GM21526 (cell line): ENCODE measurements around the gene C20orf204.
"Not testable (repeated sequence)": the region's sequence is repeated elsewhere in the genome, so short reads cannot be mapped to it uniquely, and the experiment has no call there.

ENCODE experiments used
- ATAC-seq: cut with Tn5 transposase; IDR thresholded peaks from one replicate; pipeline ENCODE4 v1.9.1; 2021; ENCODE audit warnings: moderate library complexity; ENCODE audit not compliant: unreplicated experiment, low FRiP score

The C20orf204 gene, protein sequence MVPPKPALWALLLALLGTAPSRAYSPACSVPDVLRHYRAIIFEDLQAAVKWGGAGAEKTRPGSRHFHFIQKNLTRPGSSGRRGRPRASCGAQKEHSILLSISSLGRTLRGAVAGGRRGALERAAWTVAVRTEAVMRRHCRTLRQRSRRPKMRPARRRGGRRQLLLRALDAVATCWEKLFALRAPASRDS

DNA sequence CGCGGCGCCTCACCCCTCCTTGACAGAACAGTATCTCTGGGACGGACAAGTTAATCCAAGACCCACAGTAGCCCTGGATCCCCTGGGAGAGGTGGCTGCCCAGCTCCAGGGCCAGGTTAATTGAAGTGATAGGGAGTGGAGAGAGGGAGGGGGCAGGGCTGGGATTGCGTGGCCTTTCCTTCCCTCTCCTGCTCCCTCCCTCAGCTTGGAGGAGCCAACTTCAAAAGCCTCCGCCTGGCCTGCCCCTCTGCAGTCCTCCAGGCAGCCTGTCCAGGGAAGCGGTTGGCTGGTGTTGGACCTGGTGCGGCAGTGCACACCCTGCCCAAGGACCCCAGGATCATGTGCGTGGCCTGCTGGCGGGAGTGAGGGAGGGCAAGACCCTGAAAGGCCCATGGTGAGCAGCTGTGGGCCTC, at the start of gene C20orf204:
C20orf204 (plus strand) TSS at position 250 of the 413 bp plus-strand sequence; CDS start at position 392, 142 bp downstream.
- ATAC-seq: no peak

DNA sequence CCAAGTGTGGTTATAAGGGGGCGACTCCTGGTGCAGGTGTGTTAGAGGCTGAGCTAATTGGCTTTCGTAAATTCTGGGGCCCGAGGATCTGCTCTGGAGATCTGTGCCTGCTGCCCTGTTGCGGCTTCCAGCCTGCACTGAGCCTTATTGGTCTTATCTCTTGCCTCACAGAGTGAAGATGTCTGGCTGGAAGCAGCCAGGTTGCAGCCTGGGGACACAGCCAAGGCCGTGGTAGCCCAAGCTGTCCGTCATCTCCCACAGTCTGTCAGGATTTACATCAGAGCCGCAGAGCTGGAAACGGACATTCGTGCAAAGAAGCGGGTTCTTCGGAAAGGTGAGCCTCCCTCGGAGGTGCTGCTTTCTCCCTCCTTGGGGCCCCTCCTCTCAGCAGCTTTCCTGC, 35.1 kb upstream of the C20orf204 start:
- no peak for ATAC-seq

DNA sequence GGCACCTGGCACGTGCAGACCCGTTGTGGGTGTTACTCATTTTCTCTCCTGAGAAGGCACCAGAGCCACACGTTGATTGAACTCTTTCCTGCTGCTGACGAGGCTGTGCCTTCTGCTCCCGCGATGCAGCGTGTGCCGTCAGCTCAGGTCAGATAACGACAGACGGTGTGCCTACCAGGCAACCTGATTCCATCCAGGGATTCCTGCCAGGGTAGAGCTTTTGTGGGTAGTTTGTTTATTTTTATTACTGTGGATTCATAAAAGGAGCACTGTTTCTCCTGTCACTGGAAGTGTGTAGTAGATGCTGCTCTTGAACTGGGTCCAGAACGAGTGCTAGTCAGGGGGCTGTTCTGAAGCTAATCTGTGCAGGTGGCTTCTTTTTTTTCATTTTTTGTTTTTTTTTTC, 34.4 kb upstream of the C20orf204 start:
- no peak for ATAC-seq

DNA sequence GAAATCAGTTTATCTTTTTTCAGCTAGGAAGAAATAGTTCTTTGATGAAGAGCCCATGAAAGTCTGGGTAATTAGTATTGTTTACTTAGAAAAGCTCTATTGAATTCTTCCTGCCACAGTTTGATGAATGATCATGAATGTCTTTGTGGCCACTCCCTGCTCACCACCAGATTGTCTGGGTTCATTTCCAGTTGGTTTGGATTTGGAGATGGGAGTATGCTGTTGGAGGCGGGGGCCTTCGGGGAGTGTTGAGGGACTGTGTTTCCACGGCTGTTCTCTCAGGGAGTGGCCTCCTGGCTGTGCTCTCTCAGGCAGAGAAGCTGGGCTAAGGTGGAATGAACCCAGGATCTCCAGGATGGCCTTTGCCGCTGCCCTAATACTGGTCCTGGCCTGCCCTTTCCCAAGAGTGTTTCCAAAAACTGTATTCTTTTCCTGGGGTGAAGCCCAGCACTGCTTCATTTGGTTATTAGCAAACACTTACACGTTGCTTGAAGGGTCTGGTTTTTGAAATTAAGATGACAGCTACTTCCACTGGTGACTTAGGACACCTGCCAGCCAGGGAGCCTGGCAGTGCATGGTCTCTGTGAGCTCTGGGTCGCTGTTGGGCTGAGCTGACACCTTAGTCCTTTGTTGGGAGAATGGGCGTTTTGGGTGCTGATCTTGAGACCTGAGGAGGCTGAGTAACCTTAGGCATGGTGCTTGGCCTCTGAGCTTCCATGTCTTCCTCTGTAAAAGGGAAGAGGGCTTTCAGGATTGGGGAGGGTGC, 31.8 kb upstream of the C20orf204 start:
- no peak for ATAC-seq

DNA sequence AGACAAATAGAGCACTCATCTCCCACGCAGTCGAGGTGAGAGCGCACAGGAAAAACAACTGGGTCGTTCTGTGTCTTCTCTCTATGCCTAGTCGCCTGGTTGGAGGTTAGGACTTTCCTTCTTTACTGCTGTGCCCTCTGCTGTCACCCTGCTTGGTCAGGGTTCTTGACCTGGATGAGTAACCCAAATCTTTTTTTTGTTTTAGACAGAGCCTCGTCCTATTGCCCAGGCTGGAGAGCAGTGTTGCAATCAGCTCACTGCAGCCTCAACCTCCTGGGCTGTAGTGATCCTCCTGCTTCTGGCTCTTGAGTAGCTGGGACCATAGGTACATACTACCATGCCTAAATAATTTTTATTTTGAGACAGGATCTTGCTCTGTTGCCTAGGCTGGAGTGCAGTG, 30.6 kb upstream of the C20orf204 start:
- ATAC-seq: no peak

DNA sequence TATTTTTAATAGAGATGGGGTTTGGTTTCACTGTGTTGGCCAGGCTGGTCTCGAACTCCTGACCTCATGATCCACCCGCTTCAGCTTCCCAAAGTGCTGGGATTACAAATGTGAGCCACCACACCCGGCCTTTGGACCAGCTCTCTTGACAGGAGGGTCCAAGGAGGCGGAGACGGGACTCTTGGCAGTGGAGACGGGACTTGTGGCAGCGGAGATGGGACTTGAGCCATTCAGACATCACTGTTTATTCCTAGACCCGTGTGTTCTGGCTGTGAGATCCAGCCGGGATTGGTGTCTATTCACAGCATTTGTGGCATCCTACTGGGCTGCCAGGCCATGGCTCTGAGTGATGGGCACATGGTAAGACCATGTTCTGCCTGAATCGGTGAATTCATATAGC, 29.5 kb upstream of the C20orf204 start:
- no peak for ATAC-seq

DNA sequence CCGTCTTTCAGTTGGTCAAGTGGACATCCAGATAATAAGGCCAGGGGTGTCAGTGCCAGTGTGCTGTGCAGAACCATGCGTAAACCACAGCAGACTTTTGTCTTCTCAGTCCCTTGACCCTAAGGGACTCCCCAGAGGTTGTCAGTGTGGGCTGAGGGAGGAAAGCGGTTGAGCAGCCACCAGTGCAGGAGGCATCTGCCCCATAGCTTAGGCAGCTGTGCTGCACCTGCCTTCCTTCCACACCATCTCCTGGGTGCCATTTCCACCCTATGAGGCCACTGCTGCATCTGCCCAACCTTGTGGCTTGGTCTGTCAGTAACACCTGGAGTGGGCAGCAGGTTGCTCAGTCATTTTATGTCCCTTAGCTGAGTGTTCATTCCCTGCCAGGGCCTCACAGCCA, 29.1 kb upstream of the C20orf204 start:
- no peak for ATAC-seq

DNA sequence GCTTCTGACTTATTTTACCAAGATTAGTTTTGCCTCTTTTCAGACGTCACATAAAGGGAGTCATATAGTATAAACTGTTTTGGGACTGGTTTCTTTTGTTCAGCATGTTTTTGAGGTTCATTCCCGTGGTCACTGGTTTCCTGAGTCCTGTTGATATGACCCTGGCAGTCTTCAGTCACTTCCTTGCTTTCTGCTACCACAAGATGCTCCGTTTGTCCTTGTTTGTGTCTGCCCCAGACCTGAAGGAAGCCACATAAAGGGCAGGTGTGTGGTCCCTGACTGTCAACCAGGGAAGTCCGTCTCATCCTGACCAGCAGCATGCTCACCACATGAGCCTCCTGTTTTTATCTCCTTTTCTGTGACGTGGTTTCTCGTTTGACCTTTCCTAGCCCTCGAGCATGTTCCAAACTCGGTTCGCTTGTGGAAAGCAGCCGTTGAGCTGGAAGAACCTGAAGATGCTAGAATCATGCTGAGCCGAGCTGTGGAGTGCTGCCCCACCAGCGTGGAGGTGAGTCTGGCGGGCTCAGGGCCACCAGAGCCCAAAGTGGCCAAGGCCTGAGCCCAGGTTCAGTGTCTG, 26.1 kb upstream of the C20orf204 start:
- ATAC-seq: no peak

DNA sequence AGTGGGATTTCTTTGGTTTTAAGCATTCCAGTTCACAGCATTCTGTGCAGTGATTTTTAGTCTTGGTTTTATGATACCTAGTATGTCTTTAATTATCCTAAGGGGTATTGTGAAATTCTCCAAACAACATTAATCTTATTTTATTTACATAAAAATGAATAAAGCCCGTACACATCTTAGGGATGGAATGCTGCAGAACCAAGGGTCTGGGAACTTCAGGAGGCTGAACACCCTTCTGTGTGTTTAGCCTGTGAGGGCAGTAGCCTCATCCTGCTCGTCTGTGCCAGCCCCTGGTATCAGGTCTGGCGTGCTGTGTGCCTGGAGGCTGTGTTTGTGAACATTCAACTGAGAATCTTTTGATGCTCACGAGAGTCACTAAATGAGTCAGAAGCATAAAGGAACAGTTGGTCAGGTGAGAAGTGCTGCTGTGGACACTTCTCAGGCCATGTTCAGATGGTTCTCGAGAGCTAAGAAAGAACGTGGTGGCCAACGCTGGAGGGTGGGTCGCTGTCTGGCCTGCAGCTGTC, 25.2 kb upstream of the C20orf204 start:
- ATAC-seq: no peak

DNA sequence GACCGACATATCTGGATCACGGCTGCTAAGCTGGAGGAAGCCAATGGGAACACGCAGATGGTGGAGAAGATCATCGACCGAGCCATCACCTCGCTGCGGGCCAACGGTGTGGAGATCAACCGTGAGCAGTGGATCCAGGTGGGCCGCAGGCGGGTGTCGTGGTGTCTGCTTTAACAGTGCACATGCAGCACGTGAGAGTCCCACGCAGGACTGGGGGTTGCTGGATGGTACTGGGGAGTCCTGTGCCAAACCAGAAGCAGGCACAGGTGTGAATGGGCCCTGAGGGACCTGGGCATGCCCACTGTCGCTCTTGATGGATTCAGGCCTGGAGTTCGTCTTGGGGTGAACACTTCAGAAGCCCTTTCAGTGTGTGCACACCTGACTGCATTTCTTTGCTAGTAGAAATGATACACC, 24.6 kb upstream of the C20orf204 start:
- no peak for ATAC-seq

DNA sequence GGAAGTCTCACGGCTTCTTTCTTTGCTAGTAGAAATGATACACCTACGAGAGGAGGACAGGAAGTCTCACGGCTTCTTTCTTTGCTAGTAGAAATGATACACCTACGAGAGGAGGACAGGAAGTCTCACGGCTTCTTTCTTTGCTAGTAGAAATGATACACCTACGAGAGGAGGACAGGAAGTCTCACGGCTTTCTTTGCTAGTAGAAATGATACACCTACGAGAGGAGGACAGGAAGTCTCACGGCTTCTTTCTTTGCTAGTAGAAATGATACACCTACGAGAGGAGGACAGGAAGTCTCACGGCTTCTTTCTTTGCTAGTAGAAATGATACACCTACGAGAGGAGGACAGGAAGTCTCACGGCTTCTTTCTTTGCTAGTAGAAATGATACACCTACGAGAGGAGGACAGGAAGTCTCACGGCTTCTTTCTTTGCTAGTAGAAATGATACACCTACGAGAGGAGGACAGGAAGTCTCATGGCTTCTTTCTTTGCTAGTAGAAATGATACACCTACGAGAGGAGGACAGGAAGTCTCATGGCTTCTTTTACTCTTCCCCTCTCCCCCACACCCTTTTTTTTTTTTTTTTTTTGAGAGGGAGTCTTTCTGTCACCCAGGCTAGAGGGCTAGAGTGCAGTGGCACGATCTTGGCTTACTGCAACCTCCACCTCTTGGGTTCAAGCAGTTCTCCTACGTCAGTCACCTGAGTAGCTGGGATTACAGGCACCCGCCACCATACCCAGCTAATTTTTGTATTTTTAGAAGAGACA, 23.4 kb upstream of the C20orf204 start:
- not testable (repeated sequence) for ATAC-seq

DNA sequence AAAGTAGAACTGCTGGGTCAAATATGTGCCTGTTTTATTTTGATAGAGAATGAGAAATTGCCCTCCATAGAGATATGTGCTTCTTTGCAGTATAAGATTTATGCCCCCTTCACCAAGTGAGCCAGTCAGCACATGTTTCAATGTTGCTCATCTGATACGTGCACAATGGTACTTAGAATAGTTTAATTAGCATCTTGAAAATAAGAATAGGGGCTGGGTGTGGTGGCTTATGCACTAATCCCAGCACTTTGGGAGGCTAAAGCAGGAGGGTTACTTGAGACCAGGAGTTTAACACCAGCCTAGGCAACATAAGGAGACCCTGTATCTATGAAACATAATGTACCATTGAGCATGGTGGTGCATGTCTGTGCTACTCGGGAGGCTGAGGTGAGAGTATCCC, 20.3 kb upstream of the C20orf204 start:
- no peak for ATAC-seq

DNA sequence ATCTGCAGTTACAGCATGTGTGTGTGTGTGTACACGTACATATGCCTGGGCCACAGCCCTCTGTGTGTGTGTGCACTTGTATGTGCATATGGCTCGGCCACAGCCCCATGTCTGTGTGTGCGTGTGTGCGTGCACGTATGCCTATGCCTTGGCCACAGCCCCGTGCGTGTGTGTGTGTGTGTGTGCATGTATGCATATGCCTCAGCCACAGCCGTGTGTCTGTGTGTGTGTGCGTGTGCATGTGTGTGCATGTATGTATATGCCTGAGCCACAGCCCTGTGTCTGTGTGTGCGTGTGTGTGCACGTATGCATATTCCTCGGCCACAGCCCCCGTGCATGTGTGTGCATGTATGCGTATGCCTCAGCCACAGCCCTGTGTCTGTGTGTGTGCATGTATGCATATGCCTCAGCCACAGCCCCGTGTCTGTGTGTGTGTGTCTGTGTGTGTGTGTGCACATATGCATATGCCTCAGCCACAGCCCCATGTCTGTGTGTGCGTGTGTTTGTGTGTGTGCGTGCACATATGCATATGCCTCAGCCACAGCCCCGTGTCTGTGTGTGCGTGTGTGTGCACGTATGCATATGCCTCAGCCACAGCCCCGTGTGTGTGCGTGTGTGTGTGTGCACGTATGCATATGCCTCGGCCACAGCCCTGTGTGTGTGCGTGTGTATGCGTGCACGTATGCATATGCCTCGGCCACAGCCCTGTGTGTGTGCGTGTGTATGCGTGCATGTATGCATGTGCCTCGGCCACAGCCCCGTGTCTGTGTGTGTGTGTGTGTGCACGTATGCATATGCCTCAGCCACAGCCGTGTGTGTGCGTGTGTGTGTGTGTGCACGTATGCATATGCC, 14.6 kb upstream of the C20orf204 start:
- ATAC-seq: no peak

DNA sequence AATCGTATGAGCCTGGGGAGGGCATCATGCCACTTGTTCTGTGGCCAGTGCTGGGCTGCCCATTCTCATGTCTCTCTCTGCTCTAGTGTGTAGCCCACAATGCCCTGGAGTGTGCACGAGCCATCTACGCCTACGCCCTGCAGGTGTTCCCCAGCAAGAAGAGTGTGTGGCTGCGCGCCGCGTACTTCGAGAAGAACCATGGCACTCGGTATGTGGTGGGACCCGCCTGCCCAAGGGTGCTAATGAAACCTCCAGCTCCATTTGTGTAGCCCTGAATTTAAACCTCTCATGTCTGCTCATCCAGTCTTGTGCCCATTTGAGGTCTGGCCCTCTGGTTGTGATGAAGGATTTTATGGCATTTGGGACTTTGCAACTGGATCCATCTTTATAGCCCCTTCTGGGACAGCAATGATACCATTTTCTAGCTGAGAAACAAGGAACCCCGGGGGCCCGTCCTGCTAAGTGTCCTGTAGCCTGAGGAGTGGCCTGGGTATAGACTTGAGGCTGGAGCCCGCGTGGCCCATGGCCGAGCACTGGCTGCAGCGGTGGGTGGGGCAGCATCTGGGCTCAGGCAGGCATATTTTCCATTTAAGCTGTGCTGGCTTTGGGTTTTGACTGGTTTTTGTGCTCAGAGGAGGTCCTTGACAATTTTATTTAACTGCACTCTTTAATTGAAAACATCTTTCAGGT, 13.2 kb upstream of the C20orf204 start:
- no peak for ATAC-seq

DNA sequence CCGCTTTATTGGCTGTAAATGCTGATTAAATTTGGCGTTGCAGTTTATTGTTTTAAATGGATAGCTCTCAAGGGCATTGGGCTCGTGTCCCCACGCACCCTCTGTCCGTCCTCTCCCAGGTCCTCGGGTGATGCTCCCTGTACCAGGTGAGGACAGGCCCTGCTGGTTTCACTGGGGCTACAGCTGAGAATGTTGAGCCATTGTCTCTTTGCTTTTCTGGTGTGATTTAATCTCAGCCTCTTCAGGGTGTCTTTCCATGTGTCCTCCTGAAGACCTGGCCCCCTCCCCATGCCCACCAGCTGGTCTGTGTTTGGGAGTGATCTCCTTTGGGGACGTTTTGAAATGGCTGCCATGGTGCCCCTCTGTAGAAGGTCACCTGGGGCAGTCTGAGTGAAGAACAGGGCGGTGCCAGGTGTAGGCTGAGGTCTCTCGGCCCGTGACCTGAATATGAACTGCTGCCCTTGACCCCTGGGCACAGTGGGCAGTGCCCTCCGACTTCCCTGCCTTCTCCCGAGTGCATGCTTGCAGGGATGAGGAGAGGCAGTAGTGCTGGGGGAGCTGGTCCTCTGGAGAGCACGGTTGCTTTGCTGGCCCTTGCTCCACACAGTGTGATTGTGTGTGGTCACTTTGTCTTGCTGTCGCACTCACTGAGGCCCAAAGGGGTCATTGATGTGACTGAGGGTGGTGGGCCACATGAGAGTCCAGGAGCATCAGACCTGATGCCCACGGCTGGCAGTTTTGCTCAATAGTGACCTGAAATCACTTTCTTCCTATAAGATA, 12.4 kb upstream of the C20orf204 start:
- no peak for ATAC-seq

DNA sequence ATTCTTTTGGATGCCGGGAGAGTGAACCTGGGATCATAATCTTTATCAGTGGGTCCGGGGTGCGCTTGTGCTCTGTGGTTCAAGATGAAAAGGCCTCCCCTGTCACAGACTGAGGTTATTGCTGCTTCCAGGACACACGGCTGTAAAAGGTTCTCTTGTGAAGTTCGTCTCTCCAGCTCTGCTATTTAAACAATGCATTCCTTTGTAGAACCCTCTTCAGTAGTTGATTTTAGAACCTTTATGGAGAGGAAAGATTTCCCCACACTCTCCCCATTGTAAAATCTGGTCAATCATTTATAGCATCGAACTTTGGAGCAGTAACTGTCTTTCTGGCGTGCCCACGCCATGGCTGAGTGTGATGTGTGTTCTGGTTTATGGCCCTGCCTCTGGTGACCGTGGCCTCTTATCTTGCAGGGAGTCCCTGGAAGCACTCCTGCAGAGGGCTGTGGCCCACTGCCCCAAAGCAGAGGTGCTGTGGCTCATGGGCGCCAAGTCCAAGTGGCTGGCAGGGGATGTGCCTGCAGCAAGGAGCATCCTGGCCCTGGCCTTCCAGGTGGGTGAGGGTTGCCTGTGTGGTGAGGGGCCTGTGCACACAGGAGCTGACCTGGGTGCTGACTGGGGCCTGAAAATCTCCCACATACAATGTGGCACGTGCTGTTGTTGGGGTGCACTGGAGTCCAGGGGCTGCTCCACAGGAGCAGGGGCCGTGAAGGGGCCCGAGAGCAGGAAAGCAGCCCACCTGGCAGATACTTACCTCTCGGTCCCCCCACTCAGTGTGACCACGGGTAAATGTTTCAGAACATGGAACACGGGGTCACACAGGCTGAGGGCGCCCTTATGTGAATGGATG, 11.6 kb upstream of the C20orf204 start:
- no peak for ATAC-seq

DNA sequence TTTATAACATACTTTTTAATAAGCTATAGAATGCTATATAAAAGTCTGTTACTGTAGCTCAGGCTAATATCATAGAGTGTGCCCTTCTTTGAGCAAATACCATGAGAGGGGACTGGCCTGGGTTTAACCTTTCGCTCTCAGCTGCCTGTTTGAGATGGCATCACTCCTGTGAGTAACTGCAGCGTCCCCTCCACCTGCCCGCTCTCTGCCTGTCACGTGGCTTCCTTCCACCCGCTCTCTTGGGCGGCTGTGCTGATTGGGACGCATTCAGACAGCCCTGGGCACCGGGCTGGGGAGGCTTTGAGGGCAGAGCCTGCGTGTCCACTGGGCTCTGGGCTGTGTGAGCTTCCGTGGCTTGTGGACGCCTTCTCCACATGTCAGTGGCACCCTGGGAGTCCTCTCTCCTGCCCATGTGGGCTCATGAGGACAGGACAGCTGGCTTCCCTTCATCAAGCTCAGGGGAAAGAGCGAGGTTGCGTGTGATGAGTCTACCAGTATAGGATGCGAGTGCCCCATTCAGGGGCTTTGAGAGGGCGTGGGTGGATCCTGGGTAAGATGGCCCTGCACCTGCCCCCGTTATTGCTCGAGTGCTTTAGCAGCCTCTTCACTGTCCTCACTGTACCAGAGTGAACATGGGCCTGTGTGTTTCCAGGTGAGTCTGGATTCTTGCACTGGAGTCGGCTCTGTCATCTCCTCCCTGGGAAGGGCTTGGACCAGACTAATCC, 10.7 kb upstream of the C20orf204 start:
- ATAC-seq: no peak
